A549 (cell line): ENCODE measurements around the gene SNTB2. TPM values are rescaled to one million over a fixed set of nuclear protein-coding genes. Genes with fewer than 3 reads are reported as not detected.

Experiments used
- ATAC-seq, 2 experiments: fragments of 200-7000 bp in 1 of 2; fragments of >200 bp in 1 of 2; cut with Nextera tagmentation in 1 of 2; cut with Tn5 transposase in 1 of 2; 3 replicates each; pipeline versions ENCODE4 v1.8.0 to v1.9.1; 2018 to 2020; ENCODE audit warnings: mild to moderate bottlenecking in 1 of 2, moderate library complexity in 1 of 2
- CTCF ChIA-PET: fragments of 300-600 bp; sonication (Branson Sonifier 250); formaldehyde crosslinking; extraction: SDS; loops from one replicate; lab custom pipeline; 2021; ENCODE audit warnings: antibody characterized with exemption, inconsistent platforms; lab: Yijun Ruan, JAX
- POLR2A ChIA-PET: fragments of 350-600 bp; formaldehyde crosslinking; extraction: SDS; loops from one replicate; lab custom pipeline; 2021; ENCODE audit warnings: antibody characterized with exemption, inconsistent platforms; lab: Yijun Ruan, JAX
- DNase-seq, 2 experiments: peaks; one replicate each; pipeline versions ENCODE4 v3.0.0 to v3.0.0-alpha.2; 2011 to 2016; ENCODE audit warnings: low read depth in 1 of 2, low spot score in 1 of 2
- FAIRE-seq: peaks from 2 replicates; lab custom pipeline; 2011; peaks lifted over from hg19 to GRCh38; lab: Jason Lieb, UNC
- H3K27ac ChIP-seq, 2 experiments: fragments of >200 bp; sonication (Bioruptor Twin); formaldehyde crosslinking; 3 replicates each; pipeline ENCODE4 v1.5.1; 2016 to 2017
- H3K4me1 ChIP-seq: fragments of >200 bp; sonication (Bioruptor Twin); formaldehyde crosslinking; 3 replicates; pipeline ENCODE4 v1.6.1; 2016
- H3K4me2 ChIP-seq: fragments of >200 bp; sonication (Bioruptor Twin); formaldehyde crosslinking; 3 replicates; pipeline ENCODE4 v1.6.1; 2016
- H3K4me3 ChIP-seq: fragments of >200 bp; sonication (Bioruptor Twin); formaldehyde crosslinking; 3 replicates; pipeline ENCODE4 v1.5.1; 2016
- H3K9me3 ChIP-seq: fragments of >200 bp; sonication (Bioruptor Twin); formaldehyde crosslinking; 3 replicates; pipeline ENCODE4 v1.6.1; 2016
- CBX8 ChIP-seq: fragments of 200-600 bp; sonication (generic); IDR thresholded peaks from 2 replicates; pipeline ENCODE4 v1.6.1; 2016
- CEBPB ChIP-seq, 2 experiments: fragments of >200 bp in 1 of 2; sonication (Bioruptor Twin) in 1 of 2; formaldehyde crosslinking in 1 of 2; IDR thresholded peaks; 2 replicates each; pipeline ENCODE4 v1.6.1; 2012 to 2016
- CHD4 ChIP-seq: fragments of 200-600 bp; sonication (generic); IDR thresholded peaks from 2 replicates; pipeline ENCODE4 v1.6.1; 2016; ENCODE audit warnings: antibody characterized with exemption, mild to moderate bottlenecking, borderline replicate concordance
- E2F6 ChIP-seq: IDR thresholded peaks from 2 replicates; pipeline ENCODE4 v1.6.1; 2012; ENCODE audit warnings: low read depth, borderline replicate concordance
- EHMT2 ChIP-seq: fragments of 200-600 bp; sonication (generic); IDR thresholded peaks from 2 replicates; pipeline ENCODE4 v1.6.1; 2016; ENCODE audit warnings: antibody characterized with exemption, low read depth, mild to moderate bottlenecking, moderate library complexity
- EP300 ChIP-seq, 2 experiments: fragments of >200 bp; sonication (Bioruptor Twin); formaldehyde crosslinking; IDR thresholded peaks; 2 replicates in 1 of 2; 3 replicates in 1 of 2; pipeline ENCODE4 v1.6.1; 2016 to 2017
- ESRRA ChIP-seq: fragments of 150-350 bp; IDR thresholded peaks from 2 replicates; pipeline ENCODE4 v1.6.1; 2014; ENCODE audit warnings: mild to moderate bottlenecking, low read length, borderline replicate concordance
- HEYL ChIP-seq: fragments of 250-450 bp; sonication (Bioruptor Pico); IDR thresholded peaks from 2 replicates; pipeline ENCODE4 v1.8.0; 2021; ENCODE audit warnings: mild to moderate bottlenecking, moderate library complexity
- JUNB ChIP-seq: fragments of >200 bp; sonication (Bioruptor Twin); formaldehyde crosslinking; IDR thresholded peaks from 2 replicates; pipeline ENCODE4 v1.6.1; 2016
- KDM5A ChIP-seq: fragments of 200-600 bp; sonication (generic); IDR thresholded peaks from 2 replicates; pipeline ENCODE4 v1.6.1; 2016; ENCODE audit warnings: antibody characterized with exemption, mild to moderate bottlenecking
- MAFK ChIP-seq: fragments of 450-650 bp; IDR thresholded peaks from 2 replicates; pipeline ENCODE4 v1.6.1; 2014; ENCODE audit not compliant: partially characterized antibody
- NR3C1 ChIP-seq: fragments of >200 bp; sonication (Bioruptor Twin); formaldehyde crosslinking; IDR thresholded peaks from 3 replicates; pipeline ENCODE4 v1.6.1; 2017
- PHF8 ChIP-seq: fragments of 200-600 bp; sonication (generic); IDR thresholded peaks from 2 replicates; pipeline ENCODE4 v1.6.1; 2016; ENCODE audit warnings: low read depth, mild to moderate bottlenecking, antibody characterized with exemption, moderate library complexity, borderline replicate concordance
- RAD21 ChIP-seq, 2 experiments: fragments of >200 bp in 1 of 2; sonication (Bioruptor Twin) in 1 of 2; formaldehyde crosslinking in 1 of 2; IDR thresholded peaks in 1 of 2; conservative IDR thresholded peaks in 1 of 2; 2 replicates in 1 of 2; 3 replicates in 1 of 2; pipeline ENCODE4 v1.6.1; 2012 to 2018; ENCODE audit warnings: inconsistent platforms in 1 of 2
- RNF2 ChIP-seq: fragments of 200-600 bp; sonication (generic); IDR thresholded peaks from 2 replicates; pipeline ENCODE4 v1.6.1; 2016; ENCODE audit warnings: low read depth, mild to moderate bottlenecking, antibody characterized with exemption, moderate library complexity, borderline replicate concordance
- TFCP2L1 ChIP-seq: fragments of 250-450 bp; sonication (Bioruptor Pico); IDR thresholded peaks from 2 replicates; pipeline ENCODE4 v1.5.0; 2021; ENCODE audit warnings: mild to moderate bottlenecking
- TP53 ChIP-seq: fragments of 250-450 bp; sonication (Bioruptor Pico); IDR thresholded peaks from 2 replicates; pipeline ENCODE4 v1.5.0; 2021; ENCODE audit warnings: mild to moderate bottlenecking, moderate library complexity
- ZFP36 ChIP-seq: fragments of 450-650 bp; IDR thresholded peaks from 2 replicates; pipeline ENCODE4 v1.6.1; 2014; ENCODE audit warnings: borderline replicate concordance; ENCODE audit not compliant: partially characterized antibody
- WGBS: methylation state at CpG from one replicate; pipeline ENCODE4 v1.1.6; 2017; ENCODE audit errors: missing lambda C conversion rate; 5-methylcytosine and 5-hydroxymethylcytosine counted together
- polyA plus RNA-seq, 4 experiments: library from polyadenylated mRNA; depleted of rRNA in 3 of 4; stranded (reverse); fragments of >200 nt; fragmentation: RNase III in 1 of 4; extraction: RNeasy Plus Mini Kit Qiagen cat#74134 plus additional on column Dnase treatment in 1 of 4; gene quantifications; 2 replicates in 3 of 4; 3 replicates in 1 of 4; pipeline ENCODE4 v1.2.3, GENCODE V29; 2011 to 2017
- TF ChIP-seq, protein P1 (sequence below): IDR thresholded peaks from 2 replicates; pipeline ENCODE4 v1.6.1; 2012
- TF ChIP-seq, protein P2 (sequence below): fragments of >200 bp; sonication (Bioruptor Twin); formaldehyde crosslinking; IDR thresholded peaks from 3 replicates; pipeline ENCODE4 v1.6.1; 2016

The SNTB2 gene
- polyA plus RNA-seq, 2 of the 4 experiments (the other 2 are of a cell fraction), result 7.8 to 20.8 TPM

DNA sequence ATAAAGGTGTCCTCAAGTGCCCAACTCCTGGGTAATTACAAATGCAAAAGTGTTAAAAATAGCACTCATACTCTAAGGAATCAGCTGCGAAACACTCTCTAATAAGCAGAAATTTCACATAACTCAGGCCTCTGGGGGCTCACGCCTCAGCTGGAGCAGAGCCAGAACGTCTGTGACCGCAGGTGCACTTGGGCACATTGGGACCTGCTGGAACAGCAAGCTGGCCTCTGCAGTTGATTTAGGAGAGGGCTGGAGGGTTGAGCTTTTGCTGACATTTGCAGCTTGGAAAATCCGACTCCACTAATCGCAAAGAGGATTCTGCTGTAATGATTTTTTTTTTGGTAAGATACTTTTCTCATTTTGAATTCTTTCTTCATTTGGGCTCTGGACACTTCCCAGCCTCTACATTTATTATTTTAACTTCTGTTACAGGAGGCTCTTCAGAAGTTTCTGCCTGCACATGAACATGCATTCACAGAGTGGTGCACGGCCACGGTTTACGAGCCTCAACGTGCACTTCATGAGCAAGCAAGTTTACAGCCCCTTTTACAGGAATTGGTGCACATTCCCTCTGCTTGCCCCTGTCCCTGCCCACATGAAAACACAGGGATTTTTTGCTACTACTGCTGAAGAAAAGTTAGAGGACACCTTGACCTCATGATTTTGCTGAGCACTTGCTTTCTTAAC, 4.1 kb upstream of the SNTB2 start:
- peaks cover 28% of the 10 kb centered on the region for H3K4me1 ChIP-seq
- no peak for TF ChIP-seq CEBPB (IDR thresholded peaks at IDR 0.05)
- TF ChIP-seq, protein P1, sequence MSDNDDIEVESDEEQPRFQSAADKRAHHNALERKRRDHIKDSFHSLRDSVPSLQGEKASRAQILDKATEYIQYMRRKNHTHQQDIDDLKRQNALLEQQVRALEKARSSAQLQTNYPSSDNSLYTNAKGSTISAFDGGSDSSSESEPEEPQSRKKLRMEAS, result no peak
- no peak for TF ChIP-seq HEYL
- no peak for TF ChIP-seq EP300 (IDR thresholded peaks at IDR 0.05)
- TF ChIP-seq E2F6, result no peak
- no peak for TF ChIP-seq RAD21 (conservative IDR thresholded peaks at IDR 0.05 in 1 of 2, IDR thresholded peaks at IDR 0.05 in 1 of 2)
- TF ChIP-seq CHD4, result no peak
- TF ChIP-seq, protein P2, sequence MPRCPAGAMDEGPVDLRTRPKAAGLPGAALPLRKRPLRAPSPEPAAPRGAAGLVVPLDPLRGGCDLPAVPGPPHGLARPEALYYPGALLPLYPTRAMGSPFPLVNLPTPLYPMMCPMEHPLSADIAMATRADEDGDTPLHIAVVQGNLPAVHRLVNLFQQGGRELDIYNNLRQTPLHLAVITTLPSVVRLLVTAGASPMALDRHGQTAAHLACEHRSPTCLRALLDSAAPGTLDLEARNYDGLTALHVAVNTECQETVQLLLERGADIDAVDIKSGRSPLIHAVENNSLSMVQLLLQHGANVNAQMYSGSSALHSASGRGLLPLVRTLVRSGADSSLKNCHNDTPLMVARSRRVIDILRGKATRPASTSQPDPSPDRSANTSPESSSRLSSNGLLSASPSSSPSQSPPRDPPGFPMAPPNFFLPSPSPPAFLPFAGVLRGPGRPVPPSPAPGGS, result no peak
- no peak for TF ChIP-seq NR3C1
- TF ChIP-seq ZFP36, result no peak
- TF ChIP-seq MAFK, result no peak
- no peak for TF ChIP-seq PHF8
- no peak for TF ChIP-seq TFCP2L1 (CRISPR knock-in tag)
- no peak for TF ChIP-seq EHMT2
- no peak for TF ChIP-seq JUNB
- TF ChIP-seq KDM5A, result no peak
- TF ChIP-seq CBX8, result no peak
- no peak for TF ChIP-seq TP53
- TF ChIP-seq ESRRA, result no peak
- WGBS, result 80% methylated on average over 10 of the region's 10 CpGs
- no peak overlapping the region for H3K27ac ChIP-seq
- CTCF ChIA-PET, result interaction anchor here (1.3 to 1.4 kb wide), 3 partner anchors 33 to 105 kb away, joined by 3 to 6 read pairs (median 5); no protein-coding TSS in a partner anchor
- DNase-seq, result no peak
- no peak overlapping the region for H3K4me3 ChIP-seq
- H3K4me2 ChIP-seq, result no peak overlapping the region
- ATAC-seq, result no peak
- POLR2A ChIA-PET, result interaction anchor here (0.6 kb wide), 1 partner anchor 1555 kb away, joined by 4 read pairs; no protein-coding TSS in a partner anchor
- FAIRE-seq, result no peak
- no peaks in the 10 kb centered on the region for H3K9me3 ChIP-seq

- 2% methylated on average over 38 of the region's 76 CpGs for WGBS
- ATAC-seq (peak; percentile 57 to 82), DNase-seq (peak; percentile 43 to 52), FAIRE-seq (no peak)
- POLR2A ChIA-PET, result interaction anchor here (0.6 to 1.5 kb wide), 9 partner anchors 9 to 98 kb away, joined by 3 to 5 read pairs (median 4); no protein-coding TSS in a partner anchor
- H3K9me3 ChIP-seq, result no peaks in the 10 kb centered on the region
- H3K27ac ChIP-seq, result peak overlapping the region; percentile 86 to 97
- H3K4me1 ChIP-seq, result peaks cover 39% of the 10 kb centered on the region
- peak overlapping the region; percentile 74 for H3K4me3 ChIP-seq
- peak overlapping the region; percentile 81 for H3K4me2 ChIP-seq
- TF ChIP-seq CEBPB (IDR thresholded peaks at IDR 0.05) (peak in 1 of 2 experiments; percentile 25; a peak in 1 of 4 replicates), JUNB (no peak)
- TF ChIP-seq, all 56 proteins: peak for 1
- CTCF ChIA-PET, result interaction anchor here (0.6 to 4.6 kb wide), 9 partner anchors 9 to 285 kb away, joined by 3 to 32 read pairs (median 4); no protein-coding TSS in a partner anchor
Observed at GRCh38 chr16:69187446-69188235, 677 bp downstream of the SNTB2 start.

- 6% methylated on average over 5 of the region's 5 CpGs for WGBS
- Histone ChIP-seq H3K4me3 (peak overlapping the region; percentile 74), H3K4me1 (peaks cover 39% of the 10 kb centered on the region), H3K27ac (peak overlapping the region; percentile 86 to 97), H3K9me3 (no peaks in the 10 kb centered on the region), H3K4me2 (peak overlapping the region; percentile 81)
- ATAC-seq, result peak in 1 of 2 experiments; percentile 20; a peak in 3 of 6 replicates
- FAIRE-seq, result no peak
- TF ChIP-seq, protein P1, result peak; percentile 13; the same call in 1 of the 2 replicates
- TF ChIP-seq RNF2, result no peak
- DNase-seq, result peak in 1 of 2 experiments; percentile 26
- POLR2A ChIA-PET, result interaction anchor here (0.6 to 1.5 kb wide), 4 partner anchors 15 to 58 kb away, joined by 3 to 4 read pairs (median 3); no protein-coding TSS in a partner anchor
- CTCF ChIA-PET, result interaction anchor here (0.6 to 4.6 kb wide), 6 partner anchors 8 to 285 kb away, joined by 3 to 32 read pairs (median 4); no protein-coding TSS in a partner anchor
Observed at GRCh38 chr16:69188236-69188549, 1.2 kb downstream of the SNTB2 start.
